A549 (cell line): ENCODE data around the gene TROAP. TPM values are rescaled to one million over a fixed set of nuclear protein-coding genes. Genes with fewer than 3 reads are reported as not detected.

Experiments used
- ATAC-seq, 2 experiments: fragments of 200-7000 bp in 1 of 2; fragments of >200 bp in 1 of 2; cut with Nextera tagmentation in 1 of 2; cut with Tn5 transposase in 1 of 2; 3 replicates each; pipeline versions ENCODE4 v1.8.0 to v1.9.1; 2018 to 2020; ENCODE audit warnings: mild to moderate bottlenecking in 1 of 2, moderate library complexity in 1 of 2
- CTCF ChIA-PET: fragments of 300-600 bp; sonication (Branson Sonifier 250); formaldehyde crosslinking; extraction: SDS; loops from one replicate; lab custom pipeline; 2021; ENCODE audit warnings: antibody characterized with exemption, inconsistent platforms; lab: Yijun Ruan, JAX
- POLR2A ChIA-PET: fragments of 350-600 bp; formaldehyde crosslinking; extraction: SDS; loops from one replicate; lab custom pipeline; 2021; ENCODE audit warnings: antibody characterized with exemption, inconsistent platforms; lab: Yijun Ruan, JAX
- DNase-seq, 2 experiments: peaks; one replicate each; pipeline versions ENCODE4 v3.0.0 to v3.0.0-alpha.2; 2011 to 2016; ENCODE audit warnings: low read depth in 1 of 2, low spot score in 1 of 2
- FAIRE-seq: peaks from 2 replicates; lab custom pipeline; 2011; peaks lifted over from hg19 to GRCh38; lab: Jason Lieb, UNC
- H3K27ac ChIP-seq, 2 experiments: fragments of >200 bp; sonication (Bioruptor Twin); formaldehyde crosslinking; 3 replicates each; pipeline ENCODE4 v1.5.1; 2016 to 2017
- H3K4me1 ChIP-seq: fragments of >200 bp; sonication (Bioruptor Twin); formaldehyde crosslinking; 3 replicates; pipeline ENCODE4 v1.6.1; 2016
- H3K4me2 ChIP-seq: fragments of >200 bp; sonication (Bioruptor Twin); formaldehyde crosslinking; 3 replicates; pipeline ENCODE4 v1.6.1; 2016
- H3K4me3 ChIP-seq: fragments of >200 bp; sonication (Bioruptor Twin); formaldehyde crosslinking; 3 replicates; pipeline ENCODE4 v1.5.1; 2016
- H3K9me3 ChIP-seq: fragments of >200 bp; sonication (Bioruptor Twin); formaldehyde crosslinking; 3 replicates; pipeline ENCODE4 v1.6.1; 2016
- ATOH8 ChIP-seq: fragments of 250-450 bp; sonication (Bioruptor Pico); IDR thresholded peaks from 2 replicates; pipeline ENCODE4 v1.5.0; 2020; ENCODE audit warnings: low read depth, mild to moderate bottlenecking, moderate library complexity
- CEBPB ChIP-seq, 2 experiments: fragments of >200 bp in 1 of 2; sonication (Bioruptor Twin) in 1 of 2; formaldehyde crosslinking in 1 of 2; IDR thresholded peaks; 2 replicates each; pipeline ENCODE4 v1.6.1; 2012 to 2016
- CHD2 ChIP-seq: fragments of 150-350 bp; IDR thresholded peaks from 2 replicates; pipeline ENCODE4 v1.6.1; 2014; ENCODE audit warnings: low read length; ENCODE audit not compliant: partially characterized antibody
- CHD4 ChIP-seq: fragments of 200-600 bp; sonication (generic); IDR thresholded peaks from 2 replicates; pipeline ENCODE4 v1.6.1; 2016; ENCODE audit warnings: antibody characterized with exemption, mild to moderate bottlenecking, borderline replicate concordance
- CTCF ChIP-seq: fragments of >200 bp; sonication (Bioruptor Twin); formaldehyde crosslinking; IDR thresholded peaks from 3 replicates; pipeline ENCODE4 v1.5.1; 2016
- EHMT2 ChIP-seq: fragments of 200-600 bp; sonication (generic); IDR thresholded peaks from 2 replicates; pipeline ENCODE4 v1.6.1; 2016; ENCODE audit warnings: antibody characterized with exemption, low read depth, mild to moderate bottlenecking, moderate library complexity
- JUNB ChIP-seq: fragments of >200 bp; sonication (Bioruptor Twin); formaldehyde crosslinking; IDR thresholded peaks from 2 replicates; pipeline ENCODE4 v1.6.1; 2016
- MAX ChIP-seq: IDR thresholded peaks from 2 replicates; pipeline ENCODE4 v1.6.1; 2012
- NFE2L2 ChIP-seq: fragments of 150-350 bp; conservative IDR thresholded peaks from 2 replicates; pipeline ENCODE4 v1.6.1; 2014; ENCODE audit warnings: low read length
- NPAS2 ChIP-seq: fragments of 250-450 bp; sonication (Bioruptor Pico); IDR thresholded peaks from 2 replicates; pipeline ENCODE4 v1.8.0; 2022; ENCODE audit warnings: mild to moderate bottlenecking, moderate library complexity, borderline replicate concordance
- NR3C1 ChIP-seq: fragments of >200 bp; sonication (Bioruptor Twin); formaldehyde crosslinking; IDR thresholded peaks from 3 replicates; pipeline ENCODE4 v1.6.1; 2017
- PBX3 ChIP-seq: IDR thresholded peaks from 2 replicates; pipeline ENCODE4 v1.6.1; 2012
- POLR2A ChIP-seq: IDR thresholded peaks from 2 replicates; pipeline ENCODE4 v1.6.1; 2012; ENCODE audit warnings: mild to moderate bottlenecking, low read length
- RAD21 ChIP-seq, 2 experiments: fragments of >200 bp in 1 of 2; sonication (Bioruptor Twin) in 1 of 2; formaldehyde crosslinking in 1 of 2; IDR thresholded peaks in 1 of 2; conservative IDR thresholded peaks in 1 of 2; 2 replicates in 1 of 2; 3 replicates in 1 of 2; pipeline ENCODE4 v1.6.1; 2012 to 2018; ENCODE audit warnings: inconsistent platforms in 1 of 2
- RARB ChIP-seq: fragments of 250-450 bp; sonication (Bioruptor Pico); IDR thresholded peaks from 2 replicates; pipeline ENCODE4 v1.8.0; 2021; ENCODE audit warnings: mild to moderate bottlenecking, moderate library complexity
- RCOR1 ChIP-seq: fragments of 150-350 bp; IDR thresholded peaks from 2 replicates; pipeline ENCODE4 v1.6.1; 2014; ENCODE audit warnings: antibody characterized with exemption, low read length, low read depth
- REST ChIP-seq: fragments of 200-600 bp; sonication (generic); IDR thresholded peaks from 2 replicates; pipeline ENCODE4 v1.6.1; 2016; ENCODE audit warnings: antibody characterized with exemption, mild to moderate bottlenecking, moderate library complexity
- SMC3 ChIP-seq: fragments of >200 bp; sonication (Bioruptor Twin); formaldehyde crosslinking; IDR thresholded peaks from 3 replicates; pipeline ENCODE4 v1.6.1; 2018; ENCODE audit warnings: inconsistent platforms
- TP53 ChIP-seq: fragments of 250-450 bp; sonication (Bioruptor Pico); IDR thresholded peaks from 2 replicates; pipeline ENCODE4 v1.5.0; 2021; ENCODE audit warnings: mild to moderate bottlenecking, moderate library complexity
- USF2 ChIP-seq: fragments of 450-650 bp; IDR thresholded peaks from 2 replicates; pipeline ENCODE4 v1.6.1; 2014; ENCODE audit warnings: antibody characterized with exemption
- ZC3H11A ChIP-seq: fragments of 450-650 bp; IDR thresholded peaks from 2 replicates; pipeline ENCODE4 v1.6.1; 2014; ENCODE audit warnings: antibody characterized with exemption, mild to moderate bottlenecking
- ZFP36 ChIP-seq: fragments of 450-650 bp; IDR thresholded peaks from 2 replicates; pipeline ENCODE4 v1.6.1; 2014; ENCODE audit warnings: borderline replicate concordance; ENCODE audit not compliant: partially characterized antibody
- WGBS: methylation state at CpG from one replicate; pipeline ENCODE4 v1.1.6; 2017; ENCODE audit errors: missing lambda C conversion rate; 5-methylcytosine and 5-hydroxymethylcytosine counted together
- polyA plus RNA-seq, 4 experiments: library from polyadenylated mRNA; depleted of rRNA in 3 of 4; stranded (reverse); fragments of >200 nt; fragmentation: RNase III in 1 of 4; extraction: RNeasy Plus Mini Kit Qiagen cat#74134 plus additional on column Dnase treatment in 1 of 4; gene quantifications; 2 replicates in 3 of 4; 3 replicates in 1 of 4; pipeline ENCODE4 v1.2.3, GENCODE V29; 2011 to 2017

TROAP gene
- polyA plus RNA-seq, 2 of the 4 experiments (the other 2 are of a cell fraction): 50.0 to 55.5 TPM

GRCh38 chr12:49298160-49298559 is 24.9 kb upstream of the TROAP start:
- CTCF ChIA-PET: interaction anchor here (0.9 to 15.8 kb wide), 9 partner anchors 11 to 282 kb away, joined by 3 to 164 read pairs (median 9); partner anchors contain the start of gene TUBA1C
- H3K4me1 ChIP-seq: peaks cover 12% of the 10 kb centered on the region; the same call in 2 of the 3 replicates
- no peak overlapping the region for H3K27ac ChIP-seq
- 77% methylated on average over 6 of the region's 6 CpGs for WGBS
- TF ChIP-seq RCOR1: no peak
- TF ChIP-seq SMC3: peak; percentile 8; the same call in 1 of the 3 replicates
- TF ChIP-seq RAD21 (conservative IDR thresholded peaks at IDR 0.05 in 1 of 2, IDR thresholded peaks at IDR 0.05 in 1 of 2): peak in 1 of 2 experiments; percentile 48; a peak in 2 of 5 replicates
- TF ChIP-seq CTCF: peak; percentile 24; the same call in 2 of the 3 replicates
- H3K4me3 ChIP-seq: peak overlapping the region; percentile 52; the same call in 1 of the 3 replicates
- POLR2A ChIA-PET: interaction anchor here (1.1 to 1.6 kb wide), 2 partner anchors 24 to 33 kb away, joined by 3 to 30 read pairs; partner anchors contain the start of gene TROAP
- DNase-seq (peak in 1 of 2 experiments; percentile 64), ATAC-seq (peak; percentile 65 to 69), FAIRE-seq (no peak)
- peak overlapping the region; percentile 99 for H3K4me2 ChIP-seq
- H3K9me3 ChIP-seq: no peaks in the 10 kb centered on the region

- ChIA-PET CTCF (interaction anchor here (0.6 to 6.3 kb wide), 6 partner anchors 10 to 253 kb away, joined by 3 to 35 read pairs (median 4); no protein-coding TSS in a partner anchor), POLR2A (no interaction called here)
- no peak for FAIRE-seq
- ATAC-seq: no peak
- WGBS: 75% methylated on average over 4 of the region's 4 CpGs
- Histone ChIP-seq H3K27ac (no peak overlapping the region), H3K4me3 (no peak overlapping the region), H3K4me1 (peaks cover 10% of the 10 kb centered on the region; the same call in 2 of the 3 replicates), H3K4me2 (no peak overlapping the region), H3K9me3 (no peaks in the 10 kb centered on the region)
- DNase-seq: no peak
- TF ChIP-seq ATOH8 (CRISPR knock-in tag) (no peak), NFE2L2 (no peak), REST (no peak), USF2 (no peak), CHD4 (no peak), ZC3H11A (no peak), TP53 (CRISPR knock-in tag) (no peak), RARB (CRISPR knock-in tag) (no peak), MAX (no peak), JUNB (no peak), EHMT2 (no peak), NPAS2 (CRISPR knock-in tag) (no peak), CHD2 (no peak), POLR2A (no peak), PBX3 (no peak), ZFP36 (no peak), CEBPB (IDR thresholded peaks at IDR 0.05) (no peak), NR3C1 (no peak), RCOR1 (no peak)
Measured at GRCh38 chr12:49301760-49302159, 21.3 kb upstream of the TROAP start.
